DND-41 (cell line): ENCODE measurements around the gene SEPTIN5.

ENCODE experiments used
- ATAC-seq: fragments of 200-7000 bp; cut with Tn5 transposase; 3 replicates; pipeline ENCODE4 v1.9.1; 2021; ENCODE audit warnings: low read depth; ENCODE audit not compliant: insufficient read depth
- DNase-seq: peaks from one replicate; pipeline ENCODE4 v3.0.0-alpha.2; 2020
- H2AFZ ChIP-seq: 2 replicates; pipeline ENCODE4 v1.6.0; 2012; ENCODE audit warnings: low read depth, low read length
- H3K27ac ChIP-seq: 2 replicates; pipeline ENCODE4 v1.5.1; 2012; ENCODE audit warnings: low read length, inconsistent platforms
- H3K27me3 ChIP-seq: fragments of 200-600 bp; sonication (generic); 2 replicates; pipeline ENCODE4 v1.6.0; 2012; ENCODE audit warnings: low read length, mild to moderate bottlenecking, inconsistent platforms; ENCODE audit not compliant: insufficient read depth, poor library complexity
- H3K36me3 ChIP-seq: 2 replicates; pipeline ENCODE4 v1.5.1; 2012; ENCODE audit warnings: low read length, inconsistent platforms; ENCODE audit not compliant: insufficient read depth
- H3K4me1 ChIP-seq: 2 replicates; pipeline ENCODE4 v1.5.1; 2012; ENCODE audit warnings: mild to moderate bottlenecking, low read length; ENCODE audit not compliant: insufficient read depth
- H3K4me2 ChIP-seq: 2 replicates; pipeline ENCODE4 v1.6.0; 2012; ENCODE audit warnings: mild to moderate bottlenecking, moderate library complexity, low read length, inconsistent platforms; ENCODE audit not compliant: insufficient read depth
- H3K4me3 ChIP-seq, 2 experiments: fragments of 200-600 bp in 1 of 2; shearing (Covaris generic) in 1 of 2; 2 replicates each; pipeline ENCODE4 v1.5.1; 2012 to 2016; ENCODE audit warnings: inconsistent platforms in 2 of 2, low read length in 2 of 2, mild to moderate bottlenecking in 2 of 2, low read depth in 1 of 2, moderate library complexity in 1 of 2
- H3K79me2 ChIP-seq: 2 replicates; pipeline ENCODE4 v1.6.0; 2012; ENCODE audit warnings: low read length, inconsistent platforms; ENCODE audit not compliant: insufficient read depth
- H3K9ac ChIP-seq: 2 replicates; pipeline ENCODE4 v1.6.0; 2012; ENCODE audit warnings: low read depth, mild to moderate bottlenecking, inconsistent platforms, low read length, moderate library complexity
- H3K9me3 ChIP-seq: 2 replicates; pipeline ENCODE4 v1.5.1; 2012; ENCODE audit warnings: low read length, moderate library complexity, mild to moderate bottlenecking, inconsistent platforms; ENCODE audit not compliant: insufficient read depth, severe bottlenecking
- H4K20me1 ChIP-seq: 2 replicates; pipeline ENCODE4 v1.6.0; 2012; ENCODE audit warnings: low read length; ENCODE audit not compliant: insufficient read depth
- CTCF ChIP-seq: IDR thresholded peaks from 2 replicates; pipeline ENCODE4 v1.5.1; 2012; ENCODE audit warnings: borderline replicate concordance, low read length, moderate library complexity, mild to moderate bottlenecking; ENCODE audit not compliant: poor library complexity, severe bottlenecking; ENCODE audit errors: extremely low read depth
- EZH2 ChIP-seq: IDR thresholded peaks from 3 replicates; pipeline ENCODE4 v1.6.1; 2012; ENCODE audit warnings: borderline replicate concordance, low read depth, mild to moderate bottlenecking, moderate library complexity, low read length, inconsistent platforms; ENCODE audit not compliant: severe bottlenecking

SEPTIN5 gene

GRCh38 chr22:19669570-19669969, 44.7 kb upstream of the SEPTIN5 start:
- Histone ChIP-seq H3K79me2 (no peaks in the 10 kb centered on the region), H3K36me3 (no peaks in the 10 kb centered on the region), H3K9ac (no peak overlapping the region), H3K27ac (no peak overlapping the region), H2AFZ (no peak overlapping the region), H3K4me2 (no peak overlapping the region), H4K20me1 (no peaks in the 10 kb centered on the region), H3K4me3 (no peak overlapping the region), H3K4me1 (no peaks in the 10 kb centered on the region), H3K9me3 (no peaks in the 10 kb centered on the region), H3K27me3 (no peaks in the 10 kb centered on the region)
- DNase-seq = no peak
- ATAC-seq = no peak
- TF ChIP-seq EZH2 (no peak), CTCF (no peak)

GRCh38 chr22:19671316-19671715, 43.0 kb upstream of the SEPTIN5 start:
- TF ChIP-seq CTCF (no peak), EZH2 (no peak)
- Histone ChIP-seq H3K27ac (no peak overlapping the region), H3K36me3 (no peaks in the 10 kb centered on the region), H2AFZ (no peak overlapping the region), H3K79me2 (no peaks in the 10 kb centered on the region), H3K4me3 (no peak overlapping the region), H3K4me2 (no peak overlapping the region), H3K9ac (no peak overlapping the region), H4K20me1 (no peaks in the 10 kb centered on the region), H3K4me1 (no peaks in the 10 kb centered on the region), H3K9me3 (no peaks in the 10 kb centered on the region), H3K27me3 (no peaks in the 10 kb centered on the region)
- no peak for DNase-seq
- no peak for ATAC-seq

- Histone ChIP-seq H4K20me1 (no peaks in the 10 kb centered on the region), H3K9me3 (no peaks in the 10 kb centered on the region), H3K4me1 (no peaks in the 10 kb centered on the region), H3K79me2 (no peaks in the 10 kb centered on the region), H3K9ac (no peak overlapping the region), H3K27ac (no peak overlapping the region), H3K4me2 (no peak overlapping the region), H3K4me3 (no peak overlapping the region), H3K36me3 (no peaks in the 10 kb centered on the region), H3K27me3 (no peaks in the 10 kb centered on the region), H2AFZ (no peak overlapping the region)
- TF ChIP-seq CTCF (no peak), EZH2 (no peak)
- DNase-seq = no peak
- ATAC-seq = no peak
These were observed 42.1 kb upstream of the SEPTIN5 start for GRCh38 chr22:19672054-19672776.
